Smooth muscle cell of bladder (primary cell): ENCODE data around the gene DPPA2. TPM values are rescaled to one million over a fixed set of nuclear protein-coding genes. Genes with fewer than 3 reads are reported as not detected.

Source experiments
- total RNA-seq: library from RNA; depleted of rRNA; stranded (reverse); fragments of >200 nt; gene quantifications from 2 replicates; pipeline ENCODE4 v1.2.3, GENCODE V29; 2014

The DPPA2 gene
- not detected in 2 replicates for total RNA-seq

GRCh38 chr3:109316162-109316730 is at the start of gene DPPA2:
Gene DPPA2 (minus strand): TSS chr3:109316517. CDS start chr3:109314542, 1,975 bp downstream.

GRCh38 chr3:109337393-109337792 is 21.1 kb upstream of the DPPA2 start, which contains the start of gene DPPA4:
Gene DPPA4 (minus strand): TSS chr3:109337546. CDS start chr3:109337517, 29 bp downstream.

Other genes with a start within 250 kb of the DPPA2 start
- not detected in 2 replicates for gene MORC1, start 198.4 kb downstream of the DPPA2 start, total RNA-seq
- gene C3orf85, start 179.8 kb downstream of the DPPA2 start, total RNA-seq = not detected in 2 replicates
- not detected in 2 replicates for gene DPPA4, start 21.0 kb upstream of the DPPA2 start, total RNA-seq